GM12873 (cell line): ENCODE results near the gene PLXDC1.

Source experiments
- TF ChIP-seq, protein P1 (sequence below): IDR thresholded peaks from 2 replicates; pipeline ENCODE4 v1.5.1; 2012; ENCODE audit warnings: low read depth, mild to moderate bottlenecking, moderate library complexity, low read length, control low read depth; ENCODE audit not compliant: insufficient read depth; ENCODE audit errors: missing control alignments

Gene PLXDC1

DNA sequence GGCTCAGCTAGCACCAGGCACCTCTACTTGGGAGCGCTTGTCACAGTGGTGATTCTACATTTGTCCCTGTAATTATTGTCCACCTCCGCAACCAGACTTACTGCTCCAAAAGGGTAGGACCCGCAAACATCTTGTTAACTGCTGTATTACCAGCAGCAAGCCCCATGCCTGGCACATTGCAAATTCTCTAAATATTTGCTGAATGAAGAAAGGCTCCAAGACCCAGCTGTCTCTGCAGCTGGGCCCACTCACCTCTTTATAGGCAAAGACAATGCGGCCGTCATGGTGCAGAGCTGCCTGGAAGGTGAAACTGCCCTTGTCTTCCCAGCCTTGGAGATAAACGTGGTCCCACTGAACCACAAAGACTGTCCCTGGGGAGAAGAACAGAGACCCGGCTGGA, 44.3 kb downstream of the PLXDC1 start:
- TF ChIP-seq, protein P1, sequence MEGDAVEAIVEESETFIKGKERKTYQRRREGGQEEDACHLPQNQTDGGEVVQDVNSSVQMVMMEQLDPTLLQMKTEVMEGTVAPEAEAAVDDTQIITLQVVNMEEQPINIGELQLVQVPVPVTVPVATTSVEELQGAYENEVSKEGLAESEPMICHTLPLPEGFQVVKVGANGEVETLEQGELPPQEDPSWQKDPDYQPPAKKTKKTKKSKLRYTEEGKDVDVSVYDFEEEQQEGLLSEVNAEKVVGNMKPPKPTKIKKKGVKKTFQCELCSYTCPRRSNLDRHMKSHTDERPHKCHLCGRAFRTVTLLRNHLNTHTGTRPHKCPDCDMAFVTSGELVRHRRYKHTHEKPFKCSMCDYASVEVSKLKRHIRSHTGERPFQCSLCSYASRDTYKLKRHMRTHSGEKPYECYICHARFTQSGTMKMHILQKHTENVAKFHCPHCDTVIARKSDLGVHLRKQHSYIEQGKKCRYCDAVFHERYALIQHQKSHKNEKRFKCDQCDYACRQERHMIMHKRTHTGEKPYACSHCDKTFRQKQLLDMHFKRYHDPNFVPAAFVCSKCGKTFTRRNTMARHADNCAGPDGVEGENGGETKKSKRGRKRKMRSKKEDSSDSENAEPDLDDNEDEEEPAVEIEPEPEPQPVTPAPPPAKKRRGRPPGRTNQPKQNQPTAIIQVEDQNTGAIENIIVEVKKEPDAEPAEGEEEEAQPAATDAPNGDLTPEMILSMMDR, result no peak

DNA sequence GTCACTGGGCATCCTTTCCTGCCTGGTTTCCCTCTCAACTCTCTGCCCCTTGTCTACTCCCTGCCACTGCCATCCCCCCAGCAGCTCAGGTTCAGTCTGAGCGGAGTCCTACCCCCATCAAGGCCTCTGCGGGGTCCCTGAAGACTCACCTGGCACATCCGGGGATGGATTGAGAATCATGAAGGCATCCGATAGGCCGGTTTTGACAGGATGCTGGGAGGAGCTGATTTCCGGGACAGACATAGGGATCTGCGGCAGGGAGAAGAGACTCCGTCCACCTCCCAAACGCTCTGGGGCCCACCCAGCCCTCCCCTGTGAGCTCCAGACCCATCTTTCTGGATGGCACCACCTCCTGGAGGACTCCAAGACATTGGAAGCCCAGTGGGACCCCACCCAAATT, 45.7 kb downstream of the PLXDC1 start:
- TF ChIP-seq, protein P1, result no peak

DNA sequence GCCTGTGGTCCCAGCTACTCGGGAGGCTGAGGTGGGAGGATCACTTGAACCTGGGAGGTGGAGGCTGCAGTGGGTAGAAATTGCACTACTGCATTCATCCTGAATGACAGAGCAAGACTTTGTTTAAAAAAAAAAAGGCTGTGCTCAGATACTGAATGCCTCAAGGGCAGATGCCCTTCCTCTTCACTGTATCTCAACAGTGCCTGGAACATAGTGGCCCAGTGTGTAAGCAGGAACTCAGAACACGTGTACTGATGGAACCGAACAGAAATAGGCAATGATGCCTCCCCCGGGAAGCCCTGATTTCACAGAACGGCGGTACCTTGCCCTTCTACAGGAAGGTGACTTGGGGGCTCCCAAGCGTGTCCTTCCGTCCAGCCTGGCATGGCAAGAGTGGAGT, 46.8 kb downstream of the PLXDC1 start:
- TF ChIP-seq, protein P1, result no peak

DNA sequence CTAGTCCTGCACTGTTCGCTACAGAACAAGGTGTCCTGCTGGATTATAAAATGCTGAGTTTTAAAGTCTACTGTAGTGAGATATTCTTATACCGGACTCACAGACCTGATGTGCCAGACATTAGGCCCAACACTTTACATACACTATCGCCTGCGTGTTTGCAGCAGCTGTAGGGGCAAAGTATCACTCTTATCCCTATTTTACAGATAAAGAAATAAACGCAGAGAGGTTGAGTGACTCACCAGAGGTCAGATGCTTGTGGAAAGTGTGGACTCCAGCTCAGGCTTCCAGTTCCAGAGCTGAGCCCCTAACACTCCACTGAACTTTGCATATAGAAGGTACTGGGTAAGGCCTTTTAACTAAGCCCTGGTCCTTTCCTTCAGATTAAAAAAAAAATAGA, 47.4 kb downstream of the PLXDC1 start:
- TF ChIP-seq, protein P1, result no peak

DNA sequence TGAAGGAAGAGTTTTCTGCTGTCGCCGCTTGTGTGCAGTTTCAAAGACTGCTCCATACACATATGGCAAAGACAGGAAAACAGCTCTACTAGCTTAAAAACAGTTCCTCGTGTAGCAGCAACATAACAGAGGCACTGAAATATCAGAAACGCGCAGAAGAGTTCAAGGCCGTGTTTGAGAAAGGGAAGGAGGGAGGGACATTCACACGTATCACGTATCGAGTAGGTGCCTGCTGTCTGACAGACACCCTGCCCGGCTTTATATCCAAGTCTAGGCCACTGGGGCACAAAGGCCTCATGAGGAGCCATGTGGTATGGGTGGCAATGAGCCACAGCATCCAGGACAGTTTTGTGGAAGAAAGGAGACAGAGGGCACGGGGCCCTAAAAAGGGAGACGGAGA, 50.3 kb downstream of the PLXDC1 start:
- TF ChIP-seq, protein P1, result no peak

DNA sequence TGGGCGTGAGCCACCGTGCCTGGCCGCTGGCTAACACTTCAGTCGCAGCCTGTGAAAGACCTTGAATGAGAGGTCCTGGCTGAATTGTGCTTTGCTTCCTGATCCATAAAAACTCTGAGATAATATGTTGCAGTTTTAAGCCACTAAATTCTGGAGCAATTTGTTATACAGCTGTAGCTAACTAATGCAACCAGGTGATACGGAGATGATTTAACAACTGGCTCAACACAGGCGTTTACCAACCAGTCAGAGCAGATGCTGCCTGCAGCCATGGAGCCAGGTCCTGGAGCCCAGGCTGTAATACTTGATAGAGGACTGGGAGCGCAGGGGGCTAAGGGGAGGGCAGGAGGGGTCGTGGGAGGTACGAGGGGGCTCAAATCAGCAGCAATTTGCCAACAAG, 50.9 kb downstream of the PLXDC1 start:
- TF ChIP-seq, protein P1, result no peak

DNA sequence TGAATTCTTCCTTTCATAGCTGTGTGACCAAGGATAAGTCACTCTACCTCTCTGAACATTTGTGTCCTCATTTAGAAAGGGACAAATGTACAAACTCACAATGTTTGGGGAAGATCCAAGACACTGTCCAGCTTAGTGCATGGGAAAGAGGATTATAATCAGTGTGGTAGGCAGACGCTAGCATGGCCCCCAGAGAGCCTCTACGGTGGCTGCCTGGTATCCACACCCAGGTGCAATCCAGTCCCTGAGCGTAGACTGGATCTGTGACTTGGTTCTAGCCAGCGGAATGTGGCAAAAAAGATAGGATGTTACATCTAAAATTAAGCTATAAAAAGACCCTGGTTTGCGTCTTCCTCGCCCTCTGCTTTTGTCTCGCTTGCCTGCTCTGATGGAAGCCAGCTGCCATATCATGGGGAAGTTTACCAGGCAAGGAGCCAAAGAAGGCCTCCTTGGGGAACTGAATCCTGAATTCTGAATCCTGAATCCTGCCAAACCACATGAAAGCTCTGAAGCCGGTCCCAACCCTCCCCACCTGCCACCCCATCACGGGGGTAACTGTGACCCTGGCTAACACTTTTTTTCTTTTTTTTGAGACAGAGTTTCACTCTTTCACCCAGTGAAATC, 51.7 kb downstream of the PLXDC1 start:
- TF ChIP-seq, protein P1, result no peak
